Spleen (tissue), 11 donors: Measurements from ENCODE around the gene ST6GALNAC3. TPM values are rescaled to one million over a fixed set of nuclear protein-coding genes. Genes with fewer than 3 reads are reported as not detected.

Experiments
- DNase-seq: peaks from one replicate; pipeline ENCODE4 v3.0.0-alpha.2; 2020
- H3K27ac ChIP-seq, 8 donors: fragments of 200-600 bp; sonication (generic) in 7 of 8; 1 replicate in 4 of 8; 2 replicates in 4 of 8; pipeline versions ENCODE4 v1.5.0 to v1.8.0; 2016 to 2021; ENCODE audit warnings: inconsistent platforms in 4 of 8, mild to moderate bottlenecking in 4 of 8, moderate library complexity in 1 of 8
- H3K27me3 ChIP-seq, 7 donors: fragments of 200-600 bp; sonication (generic) in 6 of 7; replicated peaks in 1 of 7; 1 replicate in 4 of 7; 2 replicates in 3 of 7; pipeline versions ENCODE4 v1.5.0 to v1.8.0; 2016 to 2021; ENCODE audit warnings: inconsistent platforms in 3 of 7, mild to moderate bottlenecking in 1 of 7
- H3K36me3 ChIP-seq, 6 donors: fragments of 200-600 bp; sonication (generic) in 5 of 6; 1 replicate in 4 of 6; 2 replicates in 2 of 6; pipeline versions ENCODE4 v1.5.0 to v1.8.0; 2016 to 2021; ENCODE audit warnings: inconsistent platforms in 2 of 6
- H3K4me1 ChIP-seq, 6 donors: fragments of 200-600 bp; sonication (generic) in 5 of 6; 1 replicate in 3 of 6; 2 replicates in 3 of 6; pipeline versions ENCODE4 v1.5.0 to v1.8.0; 2016 to 2021; ENCODE audit warnings: inconsistent platforms in 3 of 6
- H3K4me3 ChIP-seq, 8 donors: fragments of 200-600 bp; sonication (generic) in 7 of 8; 1 replicate in 4 of 8; 2 replicates in 4 of 8; pipeline versions ENCODE4 v1.5.0 to v1.8.0; 2016 to 2021; ENCODE audit warnings: inconsistent platforms in 4 of 8, mild to moderate bottlenecking in 4 of 8, moderate library complexity in 2 of 8
- H3K9me3 ChIP-seq, 8 donors: fragments of 200-600 bp; sonication (generic) in 7 of 8; 1 replicate in 4 of 8; 2 replicates in 4 of 8; pipeline versions ENCODE4 v1.5.0 to v1.8.0; 2016 to 2021; ENCODE audit warnings: inconsistent platforms in 4 of 8
- CTCF ChIP-seq, 11 experiments: fragments of 200-600 bp in 7 of 11; fragments of 450-650 bp in 4 of 11; sonication (generic) in 4 of 11; IDR thresholded peaks in 8 of 11; conservative IDR thresholded peaks in 3 of 11; 1 replicate in 7 of 11; 2 replicates in 4 of 11; pipeline versions ENCODE4 v1.4.0 to v1.8.0; 2016 to 2021; ENCODE audit warnings: antibody characterized with exemption in 11 of 11, inconsistent platforms in 4 of 11, mild to moderate bottlenecking in 1 of 11
- POLR2A ChIP-seq, 3 donors: fragments of 450-650 bp; IDR thresholded peaks; one replicate each; pipeline ENCODE4 v1.5.1; 2017; ENCODE audit warnings: antibody characterized with exemption in 3 of 3, mild to moderate bottlenecking in 1 of 3
- POLR2AphosphoS5 ChIP-seq, 3 donors: sonication (generic); formaldehyde crosslinking; IDR thresholded peaks; one replicate each; pipeline ENCODE4 v1.5.1; 2017; ENCODE audit warnings: antibody characterized with exemption in 3 of 3
- WGBS, 5 donors: extraction: QIAGEN DNeasy Blood & Tissue Kit in 3 of 5; methylation state at CpG; one replicate each; pipeline versions ENCODE4 v1.1.5 to v1.1.7; 2013 to 2018; 5-methylcytosine and 5-hydroxymethylcytosine counted together
- intact Hi-C: fragments of 100-400 bp; cut with DNase I; formaldehyde crosslinking; loops from one replicate; pipeline ENCODE4 v1.15.0; 2023; ENCODE audit warnings: low total_unique reads
- polyA plus RNA-seq, 3 donors: library from polyadenylated mRNA; stranded (reverse); fragments of 200-250 nt; gene quantifications; one replicate each; pipeline ENCODE4 v1.2.1, GENCODE V29; 2013
- total RNA-seq, 7 donors: library from RNA; depleted of rRNA in 3 of 7; stranded (reverse); fragments of >200 nt in 3 of 7; fragmentation: NEBNext Ultra II Directional in 4 of 7; extraction: Animal tissue kit (Norgen Biotek cat#: 25700) in 4 of 7; gene quantifications; one replicate each; pipeline versions ENCODE4 v1.1.0 to v1.2.1, GENCODE V29; 2016 to 2021
- donor health status: healthy with polysubstance abuse.
- donor health status: DM: no; HTN: no; CAD: no; lungs with moderate emphysema.
- donor health status: DM: no; HTN: no; CAD: no.
- donor health status: Bipolar disorder and iron deficiency.
- donor health status: healthy.
- donor health status: DM: no; HTN: no; CAD: no.
- donor health status: DM: yes; HTN: yes; CAD: no.

The ST6GALNAC3 gene
- total and polyA plus RNA-seq, 10 donors = 0.93 to 24.7 (median 10.1) TPM

GRCh38 chr1:76593141-76593540 lies 518.6 kb downstream of the ST6GALNAC3 start:
- H3K27ac ChIP-seq = no peak overlapping the region
- no peak for TF ChIP-seq CTCF (IDR thresholded peaks at IDR 0.05 in 8 of 11, conservative IDR thresholded peaks at IDR 0.05 in 3 of 11)
- no peak for TF ChIP-seq POLR2A (IDR thresholded peaks at IDR 0.05)
- no peak for TF ChIP-seq POLR2AphosphoS5 (IDR thresholded peaks at IDR 0.05)
- no peak overlapping the region for H3K4me3 ChIP-seq

GRCh38 chr1:76593618-76594017 lies 519.1 kb downstream of the ST6GALNAC3 start:
- WGBS, 5 donors = 87 to 96% (median 87%) methylated on average over 3 of the region's 3 CpGs
- H3K27me3 ChIP-seq = no peaks in the 10 kb centered on the region
- intact Hi-C loops = no loop called here

More at GRCh38 chr1:76593141-76593540, 518.6 kb downstream of the ST6GALNAC3 start:
- Histone ChIP-seq H3K4me1 (no peaks in the 10 kb centered on the region), H3K27me3 (no peaks in the 10 kb centered on the region), H3K9me3 (peaks cover 0 to 15% (median 4%) of the 10 kb centered on the region in 8 donors), H3K36me3 (no peaks in the 10 kb centered on the region)
- DNase-seq = no peak
- intact Hi-C loops = no loop called here

GRCh38 chr1:76595024-76595423 lies 520.5 kb downstream of the ST6GALNAC3 start:
- no peaks in the 10 kb centered on the region for H3K36me3 ChIP-seq
- H3K4me3 ChIP-seq = no peak overlapping the region
- TF ChIP-seq POLR2A (IDR thresholded peaks at IDR 0.05) = no peak
- no peak for TF ChIP-seq POLR2AphosphoS5 (IDR thresholded peaks at IDR 0.05)
- no peak for TF ChIP-seq CTCF (IDR thresholded peaks at IDR 0.05 in 8 of 11, conservative IDR thresholded peaks at IDR 0.05 in 3 of 11)
- no peaks in the 10 kb centered on the region for H3K4me1 ChIP-seq
- WGBS, 5 donors = 68 to 89% (median 82%) methylated on average over 4 of the region's 4 CpGs
- DNase-seq = no peak
- H3K27me3 ChIP-seq = no peaks in the 10 kb centered on the region
- intact Hi-C loops = no loop called here
- no peak overlapping the region for H3K27ac ChIP-seq
- H3K9me3 ChIP-seq = peaks cover 0 to 15% (median 4%) of the 10 kb centered on the region in 8 donors

More at GRCh38 chr1:76593618-76594017, 519.1 kb downstream of the ST6GALNAC3 start:
- Histone ChIP-seq H3K27ac (no peak overlapping the region), H3K4me1 (no peaks in the 10 kb centered on the region), H3K36me3 (no peaks in the 10 kb centered on the region), H3K9me3 (peaks cover 0 to 15% (median 4%) of the 10 kb centered on the region in 8 donors), H3K4me3 (no peak overlapping the region)
- TF ChIP-seq CTCF (IDR thresholded peaks at IDR 0.05 in 8 of 11, conservative IDR thresholded peaks at IDR 0.05 in 3 of 11) (no peak), POLR2AphosphoS5 (IDR thresholded peaks at IDR 0.05) (no peak), POLR2A (IDR thresholded peaks at IDR 0.05) (no peak)
- no peak for DNase-seq

GRCh38 chr1:76601465-76601864 lies 526.9 kb downstream of the ST6GALNAC3 start:
- no peak for DNase-seq
- WGBS, 5 donors = 75 to 88% (median 81%) methylated on average over 2 of the region's 2 CpGs
- TF ChIP-seq POLR2AphosphoS5 (IDR thresholded peaks at IDR 0.05) (no peak), POLR2A (IDR thresholded peaks at IDR 0.05) (no peak), CTCF (IDR thresholded peaks at IDR 0.05 in 8 of 11, conservative IDR thresholded peaks at IDR 0.05 in 3 of 11) (no peak)

More at GRCh38 chr1:76601465-76601864, 526.9 kb downstream of the ST6GALNAC3 start:
- intact Hi-C loops = no loop called here
- no peak overlapping the region for H3K27ac ChIP-seq
- no peaks in the 10 kb centered on the region for H3K27me3 ChIP-seq
- no peaks in the 10 kb centered on the region for H3K36me3 ChIP-seq
- no peaks in the 10 kb centered on the region for H3K4me1 ChIP-seq
- H3K4me3 ChIP-seq = no peak overlapping the region
- peaks cover 0 to 10% (median 0%) of the 10 kb centered on the region in 8 donors for H3K9me3 ChIP-seq
